GM12891 (cell line): ENCODE measurements around the gene COMT.

Experiments
- POLR2A ChIP-seq: IDR thresholded peaks from 2 replicates; pipeline ENCODE4 v1.6.1; 2011; ENCODE audit warnings: low read depth, low read length, control low read depth
- POLR2AphosphoS5 ChIP-seq: IDR thresholded peaks from 2 replicates; pipeline ENCODE4 v1.6.1; 2011; ENCODE audit warnings: low read depth, low read length, control low read depth
- SPI1 ChIP-seq: IDR thresholded peaks from 2 replicates; pipeline ENCODE4 v1.6.1; 2011; ENCODE audit warnings: low read depth, low read length, control low read depth
- TAF1 ChIP-seq: IDR thresholded peaks from 2 replicates; pipeline ENCODE4 v1.6.1; 2011; ENCODE audit warnings: low read depth, low read length, control low read depth

GRCh38 chr22:19921544-19922081 is 20.0 kb upstream of the COMT start:
- TF ChIP-seq POLR2A (no peak), TAF1 (no peak), SPI1 (no peak), POLR2AphosphoS5 (no peak)
